ENCODE data around the gene RLN1.
"Not testable (repeated sequence)": the region's sequence is repeated elsewhere in the genome, so short reads cannot be mapped to it uniquely, and the experiment has no call there.

GRCh38 chr9:5303840-5304795 is 35.6 kb downstream of the RLN1 start, which contains the start of gene RLN2:
- TF ChIP-seq, protein P1, sequence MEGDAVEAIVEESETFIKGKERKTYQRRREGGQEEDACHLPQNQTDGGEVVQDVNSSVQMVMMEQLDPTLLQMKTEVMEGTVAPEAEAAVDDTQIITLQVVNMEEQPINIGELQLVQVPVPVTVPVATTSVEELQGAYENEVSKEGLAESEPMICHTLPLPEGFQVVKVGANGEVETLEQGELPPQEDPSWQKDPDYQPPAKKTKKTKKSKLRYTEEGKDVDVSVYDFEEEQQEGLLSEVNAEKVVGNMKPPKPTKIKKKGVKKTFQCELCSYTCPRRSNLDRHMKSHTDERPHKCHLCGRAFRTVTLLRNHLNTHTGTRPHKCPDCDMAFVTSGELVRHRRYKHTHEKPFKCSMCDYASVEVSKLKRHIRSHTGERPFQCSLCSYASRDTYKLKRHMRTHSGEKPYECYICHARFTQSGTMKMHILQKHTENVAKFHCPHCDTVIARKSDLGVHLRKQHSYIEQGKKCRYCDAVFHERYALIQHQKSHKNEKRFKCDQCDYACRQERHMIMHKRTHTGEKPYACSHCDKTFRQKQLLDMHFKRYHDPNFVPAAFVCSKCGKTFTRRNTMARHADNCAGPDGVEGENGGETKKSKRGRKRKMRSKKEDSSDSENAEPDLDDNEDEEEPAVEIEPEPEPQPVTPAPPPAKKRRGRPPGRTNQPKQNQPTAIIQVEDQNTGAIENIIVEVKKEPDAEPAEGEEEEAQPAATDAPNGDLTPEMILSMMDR (IDR thresholded peaks at IDR 0.05) = not testable (repeated sequence)
- TF ChIP-seq EZH2 (IDR thresholded peaks at IDR 0.05; ENCODE audit: borderline replicate concordance, insufficient read depth, low read depth, low read length, poor library complexity, severe bottlenecking) = not testable (repeated sequence)
